Activated T-helper 1 cell treated with anti-CD3 and anti-CD28 coated beads, Interleukin-12 subunit alpha, Interleukin-12 subunit beta, Interleukin-2, Interleukin-4 antibody, amounts not matched to agents 30 ng/mL and 10 ng/mL and 1 ng/mL, durations not matched to agents 14 hours and 24 hours and 36 hours (primary cell): ENCODE results near the gene INPP5A. TPM values are rescaled to one million over a fixed set of nuclear protein-coding genes. Genes with fewer than 3 reads are reported as not detected.

Experiments
- DNase-seq: peaks from one replicate; pipeline ENCODE4 v3.0.0; 2021; ENCODE audit warnings: low spot score
- H3K27ac Mint-ChIP-seq: one replicate; pipeline ENCODE4 v1.8.0; 2021; ENCODE audit warnings: mild to moderate bottlenecking, mixed read lengths
- H3K27me3 Mint-ChIP-seq: one replicate; pipeline ENCODE4 v1.8.0; 2022; ENCODE audit warnings: mild to moderate bottlenecking, moderate library complexity, mixed read lengths; ENCODE audit not compliant: insufficient read depth
- H3K36me3 Mint-ChIP-seq: one replicate; pipeline ENCODE4 v1.8.0; 2021; ENCODE audit warnings: low read depth, mixed read lengths
- H3K4me1 Mint-ChIP-seq: one replicate; pipeline ENCODE4 v1.8.0; 2021; ENCODE audit warnings: low read depth, mixed read lengths
- H3K4me3 Mint-ChIP-seq: one replicate; pipeline ENCODE4 v1.8.0; 2021; ENCODE audit warnings: mild to moderate bottlenecking, moderate library complexity, mixed read lengths
- H3K9me3 Mint-ChIP-seq: one replicate; pipeline ENCODE4 v1.8.0; 2021; ENCODE audit warnings: mixed read lengths
- intact Hi-C: fragments of 100-400 bp; cut with micrococcal nuclease; formaldehyde crosslinking; loops from one replicate; pipeline ENCODE4 v1.15.1; 2024
- total RNA-seq: library from RNA; stranded (reverse); gene quantifications from 2 replicates; pipeline ENCODE4 v1.2.3, GENCODE V29; 2022

Gene INPP5A
- total RNA-seq, 1 donor from 2014 or later, result 13.4 TPM

GRCh38 chr10:132508581-132509443, 28.8 kb upstream of the INPP5A start:
- no peaks in the 10 kb centered on the region for H3K4me1 Mint-ChIP-seq
- DNase-seq, result no peak
- H3K9me3 Mint-ChIP-seq, result no peaks in the 10 kb centered on the region
- no peak overlapping the region for H3K4me3 Mint-ChIP-seq
- H3K27ac Mint-ChIP-seq, result no peak overlapping the region
- intact Hi-C loops, result no loop called here
- no peaks in the 10 kb centered on the region for H3K36me3 Mint-ChIP-seq
- peaks cover 5% of the 10 kb centered on the region for H3K27me3 Mint-ChIP-seq

- intact Hi-C loops, result no loop called here
- H3K36me3 Mint-ChIP-seq, result no peaks in the 10 kb centered on the region
- no peak overlapping the region for H3K4me3 Mint-ChIP-seq
- H3K9me3 Mint-ChIP-seq, result no peaks in the 10 kb centered on the region
- H3K27me3 Mint-ChIP-seq, result peaks cover 5% of the 10 kb centered on the region
- H3K4me1 Mint-ChIP-seq, result no peaks in the 10 kb centered on the region
- no peak overlapping the region for H3K27ac Mint-ChIP-seq
- DNase-seq, result no peak
Measured at GRCh38 chr10:132509506-132510173, 27.9 kb upstream of the INPP5A start.

GRCh38 chr10:132510174-132510611, 27.4 kb upstream of the INPP5A start:
- no peak overlapping the region for H3K4me3 Mint-ChIP-seq
- no peaks in the 10 kb centered on the region for H3K36me3 Mint-ChIP-seq
- intact Hi-C loops, result no loop called here
- H3K27ac Mint-ChIP-seq, result no peak overlapping the region
- peaks cover 5% of the 10 kb centered on the region for H3K27me3 Mint-ChIP-seq
- no peaks in the 10 kb centered on the region for H3K9me3 Mint-ChIP-seq
- no peak for DNase-seq
- H3K4me1 Mint-ChIP-seq, result no peaks in the 10 kb centered on the region

GRCh38 chr10:132511121-132512051, 26.2 kb upstream of the INPP5A start:
- DNase-seq, result no peak
- no peaks in the 10 kb centered on the region for H3K36me3 Mint-ChIP-seq
- H3K27ac Mint-ChIP-seq, result no peak overlapping the region
- H3K4me3 Mint-ChIP-seq, result no peak overlapping the region
- no peaks in the 10 kb centered on the region for H3K9me3 Mint-ChIP-seq
- H3K4me1 Mint-ChIP-seq, result no peaks in the 10 kb centered on the region
- H3K27me3 Mint-ChIP-seq, result peaks cover 7% of the 10 kb centered on the region
- intact Hi-C loops, result no loop called here

- Mint-ChIP-seq H3K4me3 (no peak overlapping the region), H3K9me3 (no peaks in the 10 kb centered on the region), H3K27ac (no peak overlapping the region), H3K36me3 (no peaks in the 10 kb centered on the region), H3K4me1 (no peaks in the 10 kb centered on the region), H3K27me3 (peaks cover 7% of the 10 kb centered on the region)
- DNase-seq, result no peak
- intact Hi-C loops, result no loop called here
Measured at GRCh38 chr10:132512052-132512442, 25.5 kb upstream of the INPP5A start.

GRCh38 chr10:132512693-132513345, 24.8 kb upstream of the INPP5A start:
- H3K27me3 Mint-ChIP-seq, result peaks cover 7% of the 10 kb centered on the region
- H3K27ac Mint-ChIP-seq, result no peak overlapping the region
- H3K4me1 Mint-ChIP-seq, result no peaks in the 10 kb centered on the region
- H3K36me3 Mint-ChIP-seq, result no peaks in the 10 kb centered on the region
- H3K9me3 Mint-ChIP-seq, result no peaks in the 10 kb centered on the region
- intact Hi-C loops, result no loop called here
- no peak overlapping the region for H3K4me3 Mint-ChIP-seq
- no peak for DNase-seq

GRCh38 chr10:132514821-132515520, 22.6 kb upstream of the INPP5A start:
- Mint-ChIP-seq H3K4me1 (no peaks in the 10 kb centered on the region), H3K4me3 (no peak overlapping the region), H3K27ac (no peak overlapping the region), H3K27me3 (peaks cover 5% of the 10 kb centered on the region), H3K9me3 (no peaks in the 10 kb centered on the region), H3K36me3 (no peaks in the 10 kb centered on the region)
- no peak for DNase-seq
- intact Hi-C loops, result no loop called here

GRCh38 chr10:132515811-132516726, 21.5 kb upstream of the INPP5A start:
- H3K9me3 Mint-ChIP-seq, result no peaks in the 10 kb centered on the region
- H3K36me3 Mint-ChIP-seq, result no peaks in the 10 kb centered on the region
- intact Hi-C loops, result no loop called here
- H3K4me3 Mint-ChIP-seq, result no peak overlapping the region
- peaks cover 5% of the 10 kb centered on the region for H3K27me3 Mint-ChIP-seq
- no peak overlapping the region for H3K27ac Mint-ChIP-seq
- DNase-seq, result no peak
- no peaks in the 10 kb centered on the region for H3K4me1 Mint-ChIP-seq

GRCh38 chr10:132516771-132517725, 20.5 kb upstream of the INPP5A start:
- no peaks in the 10 kb centered on the region for H3K4me1 Mint-ChIP-seq
- H3K9me3 Mint-ChIP-seq, result no peaks in the 10 kb centered on the region
- intact Hi-C loops, result no loop called here
- peaks cover 5% of the 10 kb centered on the region for H3K27me3 Mint-ChIP-seq
- no peaks in the 10 kb centered on the region for H3K36me3 Mint-ChIP-seq
- no peak overlapping the region for H3K27ac Mint-ChIP-seq
- no peak for DNase-seq
- H3K4me3 Mint-ChIP-seq, result no peak overlapping the region

- peaks cover 3% of the 10 kb centered on the region for H3K27me3 Mint-ChIP-seq
- H3K27ac Mint-ChIP-seq, result no peak overlapping the region
- intact Hi-C loops, result no loop called here
- H3K4me1 Mint-ChIP-seq, result no peaks in the 10 kb centered on the region
- no peak overlapping the region for H3K4me3 Mint-ChIP-seq
- no peaks in the 10 kb centered on the region for H3K9me3 Mint-ChIP-seq
- no peak for DNase-seq
- H3K36me3 Mint-ChIP-seq, result no peaks in the 10 kb centered on the region
Measured at GRCh38 chr10:132517951-132518521, 19.6 kb upstream of the INPP5A start.
